B cell (primary cell): Measurements from ENCODE around the gene ACP5. TPM values are rescaled to one million over a fixed set of nuclear protein-coding genes. Genes with fewer than 3 reads are reported as not detected.
"Not testable (repeated sequence)": the region's sequence is repeated elsewhere in the genome, so short reads cannot be mapped to it uniquely, and the experiment has no call there.

Source experiments
- ATAC-seq: fragments of 200-7000 bp; cut with Tn5 transposase; one replicate; pipeline ENCODE4 v1.10.0; 2021; ENCODE audit warnings: low read depth, mild to moderate bottlenecking, moderate number of reproducible peaks, moderate library complexity
- CTCF ChIA-PET: fragments of 350-600 bp; sonication (Branson Sonifier 250); formaldehyde crosslinking; loops from one replicate; lab custom pipeline; 2021; ENCODE audit warnings: antibody characterized with exemption, inconsistent platforms; lab: Charles Lee
- POLR2A ChIA-PET: fragments of 350-600 bp; sonication (Branson Sonifier 250); formaldehyde crosslinking; loops from one replicate; lab custom pipeline; 2021; ENCODE audit warnings: antibody characterized with exemption; lab: Charles Lee
- DNase-seq: peaks from one replicate; pipeline ENCODE4 v3.0.0; 2013
- H2AFZ ChIP-seq: 2 replicates; pipeline ENCODE4 v1.6.1; 2012; ENCODE audit warnings: mild to moderate bottlenecking, low read depth, low read length; ENCODE audit not compliant: insufficient read depth, poor library complexity, severe bottlenecking
- H3K27ac ChIP-seq, 2 donors: 1 replicate in 1 of 2; 2 replicates in 1 of 2; pipeline ENCODE4 v1.5.1; 2012 to 2013; ENCODE audit warnings: low read length in 2 of 2, mild to moderate bottlenecking in 2 of 2, moderate library complexity in 1 of 2
- H3K27me3 ChIP-seq, 4 experiments: fragments of 200-600 bp in 1 of 4; sonication (generic) in 1 of 4; replicated peaks in 1 of 4; 1 replicate in 2 of 4; 2 replicates in 2 of 4; pipeline versions ENCODE4 v1.6.1 to v1.7.0; 2013 to 2016; ENCODE audit warnings: low read length in 3 of 4, mild to moderate bottlenecking in 2 of 4, mixed read lengths in 1 of 4, moderate library complexity in 1 of 4; ENCODE audit not compliant: insufficient read depth in 4 of 4, control insufficient read depth in 3 of 4; ENCODE audit errors: control extremely low read depth in 1 of 4
- H3K36me3 ChIP-seq, 2 experiments: replicated peaks in 1 of 2; 1 replicate in 1 of 2; 2 replicates in 1 of 2; pipeline versions ENCODE4 v1.6.1 to v1.7.1; 2013; ENCODE audit warnings: low read length in 1 of 2; ENCODE audit not compliant: insufficient read depth in 2 of 2, control insufficient read depth in 1 of 2; ENCODE audit errors: control extremely low read depth in 1 of 2, extremely low read depth in 1 of 2
- H3K4me1 ChIP-seq, 2 donors: fragments of 200-600 bp in 1 of 2; sonication (generic) in 1 of 2; 1 replicate in 1 of 2; 2 replicates in 1 of 2; pipeline versions ENCODE4 v1.5.1 to v1.6.1; 2013 to 2017; ENCODE audit warnings: low read length in 2 of 2; ENCODE audit not compliant: control insufficient read depth in 2 of 2, insufficient read depth in 2 of 2
- H3K4me2 ChIP-seq: replicated peaks from 2 replicates; pipeline ENCODE3; 2012; ENCODE audit warnings: mild to moderate bottlenecking, low read depth, low read length; ENCODE audit not compliant: poor library complexity, severe bottlenecking
- H3K4me3 ChIP-seq, 5 experiments: fragments of 200-600 bp in 1 of 5; sonication (generic) in 1 of 5; 1 replicate in 3 of 5; 2 replicates in 2 of 5; pipeline versions ENCODE4 v1.5.1 to v1.7.0; 2011 to 2016; ENCODE audit warnings: low read length in 4 of 5, mild to moderate bottlenecking in 4 of 5, low read depth in 2 of 5, control low read depth in 1 of 5, moderate library complexity in 1 of 5; ENCODE audit not compliant: insufficient read depth in 1 of 5; ENCODE audit errors: control extremely low read depth in 1 of 5, extremely low read depth in 1 of 5
- H3K79me2 ChIP-seq: fragments of 200-600 bp; sonication (generic); one replicate; pipeline ENCODE4 v1.6.0; 2016; ENCODE audit warnings: low read length; ENCODE audit not compliant: control insufficient read depth, insufficient read depth
- H3K9ac ChIP-seq: fragments of 200-600 bp; sonication (generic); 2 replicates; pipeline ENCODE4 v1.6.1; 2017; ENCODE audit warnings: mild to moderate bottlenecking, low read length, moderate library complexity
- H3K9me3 ChIP-seq, 3 donors: one replicate each; pipeline versions ENCODE4 v1.6.1 to v1.7.1; 2013; ENCODE audit warnings: low read length in 2 of 3; ENCODE audit not compliant: control insufficient read depth in 2 of 3, insufficient read depth in 1 of 3; ENCODE audit errors: control extremely low read depth in 1 of 3
- H4K20me1 ChIP-seq: 2 replicates; pipeline ENCODE4 v1.6.0; 2012; ENCODE audit warnings: mild to moderate bottlenecking, low read length; ENCODE audit not compliant: insufficient read depth, control insufficient read depth, poor library complexity, severe bottlenecking
- H3K27ac Mint-ChIP-seq: one replicate; pipeline ENCODE4 v1.8.0; 2021; ENCODE audit warnings: mixed read lengths
- H3K27me3 Mint-ChIP-seq: one replicate; pipeline ENCODE4 v1.8.0; 2021; ENCODE audit warnings: mixed read lengths
- H3K4me1 Mint-ChIP-seq: one replicate; pipeline ENCODE4 v1.8.0; 2021; ENCODE audit warnings: mixed read lengths
- H3K4me3 Mint-ChIP-seq: one replicate; pipeline ENCODE4 v1.8.0; 2021; ENCODE audit warnings: mixed read lengths
- H3K9me3 Mint-ChIP-seq: one replicate; pipeline ENCODE4 v1.8.0; 2022; ENCODE audit warnings: mixed read lengths; ENCODE audit not compliant: insufficient read depth
- CTCF ChIP-seq: fragments of 200-600 bp; IDR thresholded peaks from one replicate; pipeline ENCODE4 v1.8.0; 2022; ENCODE audit warnings: antibody characterized with exemption, mild to moderate bottlenecking
- EZH2 ChIP-seq: IDR thresholded peaks from 2 replicates; pipeline ENCODE4 v1.6.1; 2012; ENCODE audit warnings: borderline replicate concordance, low read depth, mild to moderate bottlenecking, moderate library complexity, low read length; ENCODE audit not compliant: insufficient read depth, poor library complexity, severe bottlenecking
- WGBS: methylation state at CpG from one replicate; pipeline ENCODE4 v1.1.5; 2013; ENCODE audit warnings: missing lambda C conversion rate; ENCODE audit not compliant: insufficient coverage; 5-methylcytosine and 5-hydroxymethylcytosine counted together
- intact Hi-C: fragments of 100-400 bp; cut with micrococcal nuclease; formaldehyde crosslinking; loops from one replicate; pipeline ENCODE4 v1.10.0; 2022
- polyA plus RNA-seq: library from polyadenylated mRNA; depleted of rRNA; stranded (reverse); fragments of >200 nt; gene quantifications from 2 replicates; pipeline ENCODE4 v1.2.3, GENCODE V29; 2012
- total RNA-seq, 2 donors: library from RNA; stranded (reverse); fragments of 120-200 nt in 1 of 2; gene quantifications; 1 replicate in 1 of 2; 2 replicates in 1 of 2; pipeline versions ENCODE4 v1.2.3 to v1.2.4, GENCODE V29; 2013 to 2022

ACP5 gene
- total and polyA plus RNA-seq, 2 donors (not counting 1 experiment from before 2014, with no cell fraction given), result 151 to 169 TPM

DNA sequence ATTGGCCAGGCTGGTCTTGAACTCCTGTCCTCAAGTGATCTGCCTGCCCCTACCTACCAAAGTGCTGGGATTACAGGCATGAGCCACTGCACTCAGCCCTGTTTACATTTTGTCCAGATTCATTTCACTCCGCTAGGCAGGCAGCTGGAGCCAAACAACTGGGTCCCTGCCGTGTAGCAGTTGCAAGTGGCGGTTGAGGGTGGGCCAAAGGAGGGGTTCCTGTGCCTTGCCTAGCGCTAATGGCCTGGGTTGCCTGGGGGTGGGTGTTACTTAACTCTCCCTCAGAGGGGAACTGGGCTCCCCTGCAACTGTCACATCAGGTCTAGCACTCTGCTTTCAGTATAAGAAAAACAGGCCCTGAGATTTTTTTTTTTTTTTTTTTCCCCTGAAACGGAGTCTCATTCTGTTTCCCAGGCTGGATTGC, 7.4 kb downstream of the ACP5 start:
- CTCF ChIA-PET, result interaction anchor here (0.6 to 3.6 kb wide), 2 partner anchors 11 to 1783 kb away, joined by 3 to 61 read pairs; partner anchors contain the start of gene ACP5
- H3K27me3 ChIP-seq, result no peaks in the 10 kb centered on the region
- H3K79me2 ChIP-seq, result no peaks in the 10 kb centered on the region
- no peaks in the 10 kb centered on the region for H3K27me3 Mint-ChIP-seq
- WGBS, result 25% methylated on average over 4 of the region's 5 CpGs
- H3K9me3 ChIP-seq, result no peaks in the 10 kb centered on the region
- ATAC-seq, result no peak
- no peak overlapping the region for H2AFZ ChIP-seq
- peaks cover 0 to 5% of the 10 kb centered on the region in 2 experiments for H3K36me3 ChIP-seq
- DNase-seq, result peak; percentile 45
- H3K4me3 ChIP-seq, result no peak overlapping the region
- H3K4me3 Mint-ChIP-seq, result no peak overlapping the region
- intact Hi-C loops, result no loop called here
- H3K9ac ChIP-seq, result no peak overlapping the region
- peaks cover 49% of the 10 kb centered on the region for H3K4me1 Mint-ChIP-seq
- H3K4me1 ChIP-seq, result peaks cover 47 to 75% of the 10 kb centered on the region in 2 donors
- H3K27ac ChIP-seq, result peak overlapping the region in 1 of 2 donors; percentile 5
- H3K27ac Mint-ChIP-seq, result peak overlapping the region; percentile 85
- no peak overlapping the region for H3K4me2 ChIP-seq
- H3K9me3 Mint-ChIP-seq, result no peaks in the 10 kb centered on the region
- TF ChIP-seq EZH2, result no peak
- H4K20me1 ChIP-seq, result no peaks in the 10 kb centered on the region
- POLR2A ChIA-PET, result interaction anchor here (0.7 kb wide), 3 partner anchors 570 to 1481 kb away, joined by 3 to 5 read pairs (median 5); no protein-coding TSS in a partner anchor

DNA sequence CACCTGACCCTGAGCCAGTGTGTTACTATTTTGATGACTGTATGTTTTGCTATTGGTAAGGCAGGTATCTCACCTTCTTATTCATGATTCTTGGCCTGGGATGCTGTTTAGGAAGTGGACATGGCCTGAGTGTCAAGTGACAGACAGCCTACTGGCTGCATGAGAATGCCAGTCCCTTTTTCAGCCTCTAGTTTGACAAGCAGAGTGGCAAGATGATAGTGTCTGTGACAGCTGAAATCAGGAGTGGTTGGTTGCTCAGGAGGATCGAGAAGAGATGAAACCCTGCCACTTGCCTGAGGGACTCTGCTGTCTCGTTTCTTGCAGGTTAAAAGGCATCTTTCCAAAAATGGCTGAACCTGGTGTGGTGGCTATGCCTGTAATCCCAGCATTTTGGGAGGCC, 11.3 kb downstream of the ACP5 start:
- DNase-seq (no peak), ATAC-seq (no peak)
- Histone ChIP-seq H2AFZ (no peak overlapping the region), H3K27ac (no peak overlapping the region), H3K36me3 (no peaks in the 10 kb centered on the region), H3K79me2 (no peaks in the 10 kb centered on the region), H3K4me2 (no peak overlapping the region), H3K4me1 (peaks cover 49 to 72% of the 10 kb centered on the region in 2 donors), H3K4me3 (no peak overlapping the region), H4K20me1 (no peaks in the 10 kb centered on the region), H3K27me3 (no peaks in the 10 kb centered on the region), H3K9ac (no peak overlapping the region), H3K9me3 (no peaks in the 10 kb centered on the region)
- H3K27me3 Mint-ChIP-seq, result no peaks in the 10 kb centered on the region
- H3K4me1 Mint-ChIP-seq, result peaks cover 62% of the 10 kb centered on the region
- peak overlapping the region; percentile 86 for H3K4me3 Mint-ChIP-seq
- TF ChIP-seq CTCF, result no peak
- TF ChIP-seq EZH2, result no peak
- POLR2A ChIA-PET, result interaction anchor here (0.6 to 0.7 kb wide), 2 partner anchors 28 to 234 kb away, joined by 3 to 5 read pairs; no protein-coding TSS in a partner anchor
- H3K27ac Mint-ChIP-seq, result peak overlapping the region; percentile 98
- intact Hi-C loops, result no loop called here
- CTCF ChIA-PET, result interaction anchor here (0.7 to 1.4 kb wide), 3 partner anchors 20 to 70 kb away, joined by 5 to 6 read pairs (median 5); no protein-coding TSS in a partner anchor
- H3K9me3 Mint-ChIP-seq, result no peaks in the 10 kb centered on the region
- 78% methylated on average over 2 of the region's 2 CpGs for WGBS

GRCh38 chr19:11565649-11565980, 11.8 kb downstream of the ACP5 start:
- H3K27me3 Mint-ChIP-seq, H3K9ac ChIP-seq, H3K4me3 Mint-ChIP-seq, DNase-seq, H3K79me2 ChIP-seq, intact Hi-C loops, H3K9me3 ChIP-seq, H3K4me3 ChIP-seq, H2AFZ ChIP-seq, H4K20me1 ChIP-seq, ATAC-seq, H3K27me3 ChIP-seq, H3K9me3 Mint-ChIP-seq, H3K36me3 ChIP-seq: not testable (repeated sequence)
- Histone ChIP-seq H3K4me1 (peaks cover 53 to 77% of the 10 kb centered on the region in 2 donors), H3K27ac (peak overlapping the region in 1 of 2 donors; percentile 67), H3K4me2 (peak overlapping the region; percentile 19)
- H3K4me1 Mint-ChIP-seq, result peaks cover 65% of the 10 kb centered on the region
- peak overlapping the region; percentile 74 for H3K27ac Mint-ChIP-seq
- ChIA-PET CTCF (interaction anchor here (1.2 to 1.4 kb wide), 2 partner anchors 20 to 25 kb away, joined by 5 read pairs; no protein-coding TSS in a partner anchor), POLR2A (interaction anchor here (0.6 to 0.7 kb wide), 2 partner anchors 12 to 234 kb away, joined by 3 to 4 read pairs; no protein-coding TSS in a partner anchor)
- no CpG with 5 or more reads among the region's 5 CpGs for WGBS
